Measurements from ENCODE around the gene ITGB2.

ITGB2 gene

DNA sequence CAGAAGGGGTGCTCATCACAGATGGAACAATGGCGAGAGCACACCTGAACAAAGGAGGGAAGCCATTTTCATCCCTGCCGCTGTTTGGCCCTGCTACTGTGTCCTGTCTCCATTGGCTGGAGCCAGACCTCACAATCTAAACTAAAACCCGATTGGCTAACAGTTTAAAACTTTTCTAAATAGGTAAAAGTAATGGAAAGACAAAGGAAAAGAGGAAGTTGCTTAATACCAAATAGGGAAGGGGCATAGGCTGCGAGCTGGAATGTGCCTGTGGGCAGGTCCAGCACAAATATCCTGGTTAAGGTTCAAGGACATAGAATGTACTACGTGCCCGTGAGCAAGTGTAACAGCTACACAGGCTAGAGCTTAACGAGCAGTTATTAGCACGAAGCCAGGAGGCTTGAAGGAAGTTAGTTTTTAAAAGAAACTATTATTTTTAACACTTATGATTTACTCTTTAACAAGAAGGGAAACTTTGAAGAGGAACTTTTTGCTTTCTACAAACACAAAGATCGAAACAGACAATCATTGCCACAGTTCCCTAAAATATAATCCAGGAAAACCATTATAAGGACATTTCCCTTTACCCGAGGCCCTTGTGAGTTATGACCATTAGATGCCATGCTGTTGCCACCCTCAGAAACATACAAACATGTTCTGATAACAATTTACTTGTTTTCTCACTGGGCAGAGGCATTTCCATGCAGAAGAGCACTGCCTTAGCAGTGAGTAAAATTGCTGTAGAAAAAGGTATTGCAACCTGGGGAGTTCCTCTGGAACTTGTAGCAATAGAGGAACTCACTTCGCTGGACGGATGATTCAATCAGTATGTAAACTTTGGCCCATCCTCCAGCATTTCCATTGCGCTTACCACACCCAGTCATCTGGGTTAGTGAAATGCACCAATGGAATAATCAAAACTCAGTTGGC, 42.4 kb downstream of the ITGB2 start:
- DNase-seq (ENCODE audit: low spot score): no peak
- TF ChIP-seq, protein P1, sequence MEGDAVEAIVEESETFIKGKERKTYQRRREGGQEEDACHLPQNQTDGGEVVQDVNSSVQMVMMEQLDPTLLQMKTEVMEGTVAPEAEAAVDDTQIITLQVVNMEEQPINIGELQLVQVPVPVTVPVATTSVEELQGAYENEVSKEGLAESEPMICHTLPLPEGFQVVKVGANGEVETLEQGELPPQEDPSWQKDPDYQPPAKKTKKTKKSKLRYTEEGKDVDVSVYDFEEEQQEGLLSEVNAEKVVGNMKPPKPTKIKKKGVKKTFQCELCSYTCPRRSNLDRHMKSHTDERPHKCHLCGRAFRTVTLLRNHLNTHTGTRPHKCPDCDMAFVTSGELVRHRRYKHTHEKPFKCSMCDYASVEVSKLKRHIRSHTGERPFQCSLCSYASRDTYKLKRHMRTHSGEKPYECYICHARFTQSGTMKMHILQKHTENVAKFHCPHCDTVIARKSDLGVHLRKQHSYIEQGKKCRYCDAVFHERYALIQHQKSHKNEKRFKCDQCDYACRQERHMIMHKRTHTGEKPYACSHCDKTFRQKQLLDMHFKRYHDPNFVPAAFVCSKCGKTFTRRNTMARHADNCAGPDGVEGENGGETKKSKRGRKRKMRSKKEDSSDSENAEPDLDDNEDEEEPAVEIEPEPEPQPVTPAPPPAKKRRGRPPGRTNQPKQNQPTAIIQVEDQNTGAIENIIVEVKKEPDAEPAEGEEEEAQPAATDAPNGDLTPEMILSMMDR (IDR thresholded peaks at IDR 0.05; ENCODE audit: borderline replicate concordance, control extremely low read depth, extremely low read depth, insufficient read depth, missing control alignments): no peak
- in situ Hi-C loops (cut with MboI; ENCODE audit: low sequenced_read_pairs, unreplicated experiment): loop anchor here (5.0 kb wide), 1 partner anchor 44 kb away; the partner anchor contains the start of gene ITGB2

DNA sequence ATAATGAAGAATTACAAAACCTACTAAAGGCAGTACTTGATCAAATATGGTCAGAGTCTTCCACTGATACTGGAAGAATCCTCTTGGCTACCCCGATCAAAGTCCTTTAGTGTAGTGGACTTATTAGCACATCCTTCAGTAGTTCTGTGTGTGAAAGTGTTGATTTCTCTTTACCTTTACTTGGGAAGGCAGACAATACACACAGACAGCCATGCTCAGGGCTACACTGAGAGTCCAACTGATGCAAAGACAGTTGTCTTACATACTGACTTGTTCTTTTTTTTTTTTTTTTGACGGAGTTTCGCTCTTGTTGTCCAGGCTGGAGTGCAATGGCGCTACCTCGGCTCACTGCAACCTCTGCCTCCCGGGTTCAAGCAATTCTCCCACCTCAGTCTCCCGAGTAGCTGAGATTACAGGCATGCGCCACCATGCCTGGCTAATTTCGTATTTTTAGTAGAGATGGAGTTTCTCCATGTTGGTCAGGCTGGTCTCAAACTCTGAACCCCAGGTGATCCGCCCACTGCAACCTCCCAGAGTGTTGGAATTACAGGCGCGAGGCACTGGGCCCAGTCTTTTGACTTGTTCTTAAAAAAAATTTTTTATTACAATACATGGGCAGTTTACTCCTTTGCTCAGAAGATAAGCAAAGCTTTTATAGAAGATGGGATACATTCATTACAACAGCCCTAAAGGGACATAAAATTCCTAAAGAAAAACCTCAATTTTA, 43.7 kb downstream of the ITGB2 start:
- in situ Hi-C loops (cut with MboI; ENCODE audit: low sequenced_read_pairs, unreplicated experiment): loop anchor here (5.0 kb wide), 1 partner anchor 45 kb away; the partner anchor contains the start of gene ITGB2

DNA sequence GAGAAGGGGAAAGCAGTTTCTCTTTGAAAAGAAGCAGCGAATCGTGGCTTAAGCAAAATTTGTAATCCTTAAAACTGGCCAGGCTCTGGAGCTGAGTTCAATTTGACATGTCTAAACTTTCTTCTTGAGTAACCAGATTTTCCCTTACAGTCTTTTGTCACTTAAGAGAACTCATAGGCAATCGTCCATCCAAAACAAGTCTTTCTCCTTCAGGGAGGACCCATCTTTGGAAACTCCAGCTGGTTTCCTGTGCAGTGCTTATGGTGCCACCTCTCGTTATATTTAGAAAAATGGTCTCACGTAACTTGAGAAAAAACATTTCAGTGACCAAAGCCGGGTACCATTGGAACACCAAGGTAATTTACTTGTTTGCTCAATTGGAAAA, 45.4 kb downstream of the ITGB2 start:
- in situ Hi-C loops (cut with MboI; ENCODE audit: low sequenced_read_pairs, unreplicated experiment): loop anchor here (5.0 kb wide), 1 partner anchor 47 kb away; the partner anchor contains the start of gene ITGB2
- DNase-seq (ENCODE audit: low spot score): no peak
- TF ChIP-seq, protein P1 (IDR thresholded peaks at IDR 0.05; ENCODE audit: borderline replicate concordance, control extremely low read depth, extremely low read depth, insufficient read depth, missing control alignments): peak; percentile 12

More for the DNA sequence above, 43.7 kb downstream of the ITGB2 start:
- TF ChIP-seq, protein P1 (IDR thresholded peaks at IDR 0.05; ENCODE audit: borderline replicate concordance, control extremely low read depth, extremely low read depth, insufficient read depth, missing control alignments): no peak
- DNase-seq (ENCODE audit: low spot score): no peak

DNA sequence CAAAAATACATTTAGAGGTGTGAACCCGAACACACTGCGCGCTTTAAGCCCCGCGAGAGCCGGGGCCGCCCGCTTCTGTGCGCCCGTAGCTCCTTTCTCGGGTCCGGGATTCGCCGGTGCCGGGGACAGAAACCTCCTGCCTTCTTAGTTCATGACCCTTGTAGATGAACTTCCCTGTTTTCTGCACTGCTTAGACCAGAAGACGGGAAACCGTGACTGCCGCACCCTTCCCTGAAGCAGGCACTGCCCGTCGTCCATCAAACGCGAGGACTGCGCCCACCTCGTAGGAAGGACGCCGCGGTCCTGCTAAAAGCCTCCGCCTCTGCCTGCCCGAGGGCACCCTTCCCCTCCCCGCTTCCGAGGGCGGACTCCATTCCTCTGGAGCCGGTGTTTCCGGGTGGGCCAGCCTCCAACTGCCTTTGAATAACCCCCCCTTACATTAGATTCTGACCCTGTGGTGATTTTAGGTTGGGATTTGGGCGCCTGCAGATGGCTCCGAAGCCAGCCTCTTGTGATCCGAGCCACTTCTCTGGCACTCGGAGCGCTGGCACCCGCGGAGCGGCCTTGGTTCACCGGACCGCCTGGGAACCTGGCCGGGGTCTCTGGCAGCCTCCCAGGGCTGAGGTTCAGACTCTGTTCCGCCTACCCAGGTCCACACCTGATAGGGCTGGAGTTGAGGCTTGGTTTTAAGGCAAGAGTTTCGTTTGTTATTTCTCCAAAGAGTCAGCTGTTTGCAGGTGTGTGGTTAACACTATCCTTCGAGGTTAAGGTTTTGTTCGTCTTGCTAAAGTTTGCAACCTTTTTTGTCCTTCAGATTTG, 46.0 kb downstream of the ITGB2 start:
- in situ Hi-C loops (cut with MboI; ENCODE audit: low sequenced_read_pairs, unreplicated experiment): loop anchor here (5.0 kb wide), 1 partner anchor 48 kb away; the partner anchor contains the start of gene ITGB2
- no peak for DNase-seq (ENCODE audit: low spot score)
- TF ChIP-seq, protein P1 (IDR thresholded peaks at IDR 0.05; ENCODE audit: borderline replicate concordance, control extremely low read depth, extremely low read depth, insufficient read depth, missing control alignments): no peak

DNA sequence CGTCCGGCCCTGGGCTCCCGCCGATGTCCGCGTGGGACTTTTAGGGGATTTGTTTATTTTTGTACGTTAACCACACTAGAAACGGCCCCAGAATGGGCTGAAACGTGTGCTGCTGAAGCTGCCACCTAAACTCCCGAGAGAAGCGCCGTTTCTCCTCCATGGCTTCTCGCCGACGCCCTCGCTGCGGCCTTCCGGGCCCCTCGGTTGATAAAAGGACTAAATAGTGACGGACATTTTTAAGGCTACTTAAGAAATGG, 46.5 kb downstream of the ITGB2 start:
- TF ChIP-seq, protein P1 (IDR thresholded peaks at IDR 0.05; ENCODE audit: borderline replicate concordance, control extremely low read depth, extremely low read depth, insufficient read depth, missing control alignments): no peak
- in situ Hi-C loops (cut with MboI; ENCODE audit: low sequenced_read_pairs, unreplicated experiment): no loop called here
- no peak for DNase-seq (ENCODE audit: low spot score)
